Measurements from ENCODE around the gene THRSP.
"Not testable (repeated sequence)": the region's sequence is repeated elsewhere in the genome, so short reads cannot be mapped to it uniquely, and the experiment has no call there.

THRSP gene

GRCh38 chr11:78066471-78066870 is 2.8 kb downstream of the THRSP start:
- no peak for DNase-seq (ENCODE audit: low read depth, low spot score)

- DNase-seq (ENCODE audit: low read depth, low spot score), result no peak
These were observed 4.0 kb downstream of the THRSP start for GRCh38 chr11:78067704-78068103.

- no peak for DNase-seq (ENCODE audit: low read depth, low spot score)
These were observed 5.8 kb downstream of the THRSP start for GRCh38 chr11:78069465-78069864.

GRCh38 chr11:78070621-78071020 is 7.0 kb downstream of the THRSP start:
- no peak for DNase-seq (ENCODE audit: low read depth, low spot score)

GRCh38 chr11:78071717-78072116 is 8.1 kb downstream of the THRSP start:
- no peak for DNase-seq (ENCODE audit: low read depth, low spot score)

GRCh38 chr11:78072455-78072854 is 8.8 kb downstream of the THRSP start:
- DNase-seq (ENCODE audit: low read depth, low spot score), result no peak

- DNase-seq (ENCODE audit: low read depth, low spot score), result no peak
These were observed 11.1 kb downstream of the THRSP start for GRCh38 chr11:78074756-78075155.

GRCh38 chr11:78076733-78077403 is 13.2 kb downstream of the THRSP start:
- DNase-seq (ENCODE audit: low read depth, low spot score), result no peak

- not testable (repeated sequence) for DNase-seq (ENCODE audit: low read depth, low spot score)
These were observed 13.9 kb downstream of the THRSP start for GRCh38 chr11:78077592-78077991.

- DNase-seq (ENCODE audit: low read depth, low spot score), result no peak
These were observed 14.8 kb downstream of the THRSP start for GRCh38 chr11:78078218-78079167.

- peak; percentile 31 for DNase-seq (ENCODE audit: low read depth, low spot score)
These were observed 15.8 kb downstream of the THRSP start, which contains the start of gene NDUFC2 for GRCh38 chr11:78079232-78080083. Gene NDUFC2, minus strand, starts transcription at chr11:78079862. Its CDS starts 118 bp downstream, at chr11:78079744.

- no peak for DNase-seq (ENCODE audit: low read depth, low spot score)
These were observed 16.6 kb downstream of the THRSP start for GRCh38 chr11:78080084-78080817.

- DNase-seq (ENCODE audit: low read depth, low spot score), result no peak
These were observed 17.3 kb downstream of the THRSP start for GRCh38 chr11:78080818-78081495.

- no peak for DNase-seq (ENCODE audit: low read depth, low spot score)
These were observed 17.9 kb downstream of the THRSP start for GRCh38 chr11:78081583-78081982.

GRCh38 chr11:78082146-78082545 is 18.5 kb downstream of the THRSP start:
- DNase-seq (ENCODE audit: low read depth, low spot score), result no peak

- DNase-seq (ENCODE audit: low read depth, low spot score), result no peak
These were observed 19.4 kb downstream of the THRSP start for GRCh38 chr11:78083021-78083420.

GRCh38 chr11:78084506-78084905 is 20.8 kb downstream of the THRSP start:
- not testable (repeated sequence) for DNase-seq (ENCODE audit: low read depth, low spot score)

GRCh38 chr11:78085972-78086371 is 22.3 kb downstream of the THRSP start:
- DNase-seq (ENCODE audit: low read depth, low spot score), result no peak

GRCh38 chr11:78086521-78087074 is 22.9 kb downstream of the THRSP start:
- DNase-seq (ENCODE audit: low read depth, low spot score), result not testable (repeated sequence)

- DNase-seq (ENCODE audit: low read depth, low spot score), result no peak
These were observed 30.6 kb downstream of the THRSP start for GRCh38 chr11:78094250-78094649.

Data from activated CD4-positive, CD25-positive, alpha-beta regulatory T cell treated with anti-CD3 and anti-CD28 coated beads, Interleukin-2, amount 50 U/mL, for 16 hours (primary cell).